ENCODE results near the gene SAT1.

- TF ChIP-seq CTCF (IDR thresholded peaks at IDR 0.05), result no peak
- no peak for TF ChIP-seq POLR2A (IDR thresholded peaks at IDR 0.05)
Measured at GRCh38 chrX:23821847-23822246, 38.9 kb downstream of the SAT1 start.
